K562 treated with DMSO at 1 percent for 12 hours (cell line): Measurements from ENCODE around the gene PROKR1. TPM values are rescaled to one million over a fixed set of nuclear protein-coding genes. Genes with fewer than 3 reads are reported as not detected.

Experiments used
- total RNA-seq: library from RNA; unstranded; fragments of 300-600 nt; gene quantifications from 2 replicates; pipeline ENCODE4 v1.2.3, GENCODE V29; 2022; ENCODE audit not compliant: insufficient read depth

Gene PROKR1
- 0.18 and 0.36 TPM in 2 replicates for total RNA-seq

GRCh38 chr2:68643011-68643873, at the start of gene PROKR1:
Gene PROKR1, plus strand, starts transcription at chr2:68643579. Its CDS starts 2,243 bp downstream, at chr2:68645822.

Other genes starting within 250 kb of the PROKR1 start
- 0.43 and 1.1 TPM in 2 replicates for gene FBXO48, start 176.3 kb upstream of the PROKR1 start, total RNA-seq
- gene APLF, start 176.0 kb upstream of the PROKR1 start, total RNA-seq: 1.2 and 1.8 TPM in 2 replicates
- gene ARHGAP25, start 91.2 kb downstream of the PROKR1 start, total RNA-seq: 11.5 and 21.2 TPM in 2 replicates
- gene BMP10, start 227.8 kb downstream of the PROKR1 start, total RNA-seq: 0.58 and 0.75 TPM in 2 replicates